Measurements from ENCODE around the gene SPINK9.
A peak's percentile ranks its signal among the peaks of the same experiment; 100 is the strongest.

SPINK9 gene

DNA sequence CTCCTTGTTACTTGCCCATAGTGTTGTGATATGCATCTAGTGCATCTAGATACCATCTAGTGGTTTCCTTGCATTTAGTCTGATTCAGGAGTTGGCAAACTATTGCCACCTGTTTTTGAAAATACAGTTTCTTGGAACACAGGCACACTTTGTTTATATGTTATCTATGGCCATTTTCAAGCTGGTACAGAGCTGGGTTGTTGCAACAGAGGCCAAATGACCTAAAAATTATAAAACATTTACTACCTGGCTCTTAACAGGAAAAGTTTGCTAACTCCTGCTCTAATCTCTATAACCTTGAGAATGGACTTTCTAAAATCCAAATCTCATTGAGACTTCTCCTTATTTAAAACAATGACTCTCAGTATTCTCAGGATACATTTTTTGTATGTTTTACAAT lies 29.0 kb downstream of the SPINK9 start:
- DNase-seq (ENCODE audit: low read depth in 1 of 2, low spot score in 1 of 2), result no peak

DNA sequence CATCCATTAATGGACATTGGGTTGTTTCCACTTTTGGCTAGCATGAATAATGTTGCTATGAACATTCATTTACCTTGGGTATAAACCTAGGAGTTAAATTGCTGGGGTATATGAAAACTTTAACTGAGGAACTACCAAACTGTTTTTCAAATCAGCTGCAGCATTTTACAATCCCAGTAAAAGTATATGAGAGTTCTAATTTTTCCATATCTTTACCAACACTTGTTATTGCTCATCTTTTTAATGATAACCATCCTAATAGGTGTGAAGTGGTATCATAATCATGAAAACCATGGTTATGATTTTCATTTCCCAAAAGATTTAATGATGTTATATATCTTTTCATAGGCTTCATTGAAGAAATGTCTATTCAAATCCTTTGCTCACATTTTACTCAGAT lies 32.9 kb downstream of the SPINK9 start:
- no peak for DNase-seq (ENCODE audit: low read depth in 1 of 2, low spot score in 1 of 2)

DNA sequence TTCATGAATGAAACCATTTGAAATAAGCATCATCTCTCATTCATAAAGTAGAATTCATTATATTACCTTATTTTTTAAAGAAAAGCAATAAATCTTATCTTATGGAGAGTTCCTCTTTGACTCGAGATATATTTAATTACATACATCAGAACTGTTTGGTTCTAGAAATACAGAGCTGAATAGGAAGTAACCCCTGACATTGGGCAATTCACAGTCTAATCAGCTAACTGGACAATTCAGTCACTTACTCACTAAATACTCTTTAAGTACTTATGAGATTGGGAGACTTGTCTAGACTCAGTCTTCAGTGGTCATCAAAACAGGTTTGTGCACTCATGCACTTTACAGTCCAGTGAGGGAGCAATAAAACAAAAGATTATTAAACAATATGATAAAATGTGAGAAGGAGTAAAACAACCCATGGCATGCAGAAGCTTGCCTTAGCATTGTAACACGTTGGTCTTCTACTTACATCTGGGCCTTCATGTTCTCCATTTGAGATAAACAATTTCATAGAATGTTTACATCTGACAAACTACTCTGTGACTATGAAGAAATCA lies 36.9 kb downstream of the SPINK9 start:
- no peak for DNase-seq (ENCODE audit: low read depth in 1 of 2, low spot score in 1 of 2)

DNA sequence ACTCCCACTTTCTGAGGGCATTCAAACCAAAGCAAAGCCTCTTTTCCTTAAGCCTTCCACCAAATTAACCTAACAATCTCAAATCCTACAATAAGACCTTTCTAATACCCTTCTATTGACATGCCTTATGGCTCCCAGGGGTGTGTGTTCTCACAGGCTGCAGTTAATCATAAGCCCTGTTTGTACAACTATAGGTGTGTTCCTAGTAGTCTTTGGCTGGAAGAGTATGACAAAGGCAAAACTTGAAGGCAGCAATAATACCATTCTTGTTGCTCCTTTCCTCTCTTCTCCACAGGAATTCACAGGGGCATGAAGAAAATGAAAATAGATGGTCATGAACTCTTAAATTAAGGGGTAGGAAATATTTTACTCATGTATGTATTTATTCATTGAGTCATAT lies 37.5 kb downstream of the SPINK9 start:
- no peak for DNase-seq (ENCODE audit: low read depth in 1 of 2, low spot score in 1 of 2)

DNA sequence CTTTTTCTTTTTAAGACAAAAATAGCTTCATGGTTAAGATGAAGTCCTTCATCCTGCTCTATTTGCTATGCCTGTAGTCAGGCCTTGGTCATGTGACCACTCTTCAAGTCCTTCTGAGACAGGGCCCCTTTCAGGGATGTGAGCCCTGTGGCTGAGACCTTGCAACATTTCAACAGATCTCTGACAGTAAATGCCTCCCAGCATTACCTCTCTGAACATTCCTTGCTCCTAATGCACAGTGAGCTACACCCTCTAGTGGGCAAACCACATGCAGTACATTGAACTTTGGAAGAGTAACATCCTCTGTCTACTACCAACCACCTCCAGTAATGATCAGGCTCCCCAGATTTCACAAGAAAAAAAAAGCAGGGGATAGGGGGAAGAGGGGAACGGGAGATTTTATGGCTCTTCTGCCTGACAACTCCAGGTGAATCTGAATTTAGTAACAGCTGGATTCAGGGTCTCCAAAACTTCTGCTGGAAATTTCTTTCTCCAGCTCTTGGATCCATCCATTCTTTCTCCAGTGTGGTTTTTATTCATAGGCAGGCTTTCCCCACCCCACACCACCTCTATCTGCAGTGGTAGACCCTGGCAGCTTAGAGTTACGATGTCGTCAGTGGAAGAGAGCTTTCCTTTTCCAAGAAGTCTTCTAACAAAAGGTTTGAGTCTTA lies 39.5 kb downstream of the SPINK9 start:
- DNase-seq (ENCODE audit: low read depth in 1 of 2, low spot score in 1 of 2), result no peak

DNA sequence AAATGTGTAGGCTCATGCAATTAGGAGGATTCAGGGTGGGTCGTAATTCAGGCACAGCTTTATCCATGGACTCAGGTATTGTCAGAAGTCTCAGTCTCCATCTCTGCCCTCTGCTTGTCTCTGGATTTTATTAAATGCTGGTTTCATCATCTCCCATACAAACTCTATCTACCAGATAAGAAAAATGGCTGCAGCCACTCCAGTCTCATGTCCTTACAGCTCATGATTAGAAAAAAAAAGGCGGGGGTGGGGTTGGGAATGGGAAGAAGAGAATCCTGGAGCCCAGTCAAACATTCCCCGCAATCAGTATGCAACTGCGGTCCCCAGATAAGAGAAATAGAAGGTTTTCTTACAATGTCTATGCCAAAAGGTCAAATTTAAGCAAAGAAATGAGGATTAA lies 40.8 kb downstream of the SPINK9 start:
- DNase-seq (ENCODE audit: low read depth in 1 of 2, low spot score in 1 of 2), result no peak

DNA sequence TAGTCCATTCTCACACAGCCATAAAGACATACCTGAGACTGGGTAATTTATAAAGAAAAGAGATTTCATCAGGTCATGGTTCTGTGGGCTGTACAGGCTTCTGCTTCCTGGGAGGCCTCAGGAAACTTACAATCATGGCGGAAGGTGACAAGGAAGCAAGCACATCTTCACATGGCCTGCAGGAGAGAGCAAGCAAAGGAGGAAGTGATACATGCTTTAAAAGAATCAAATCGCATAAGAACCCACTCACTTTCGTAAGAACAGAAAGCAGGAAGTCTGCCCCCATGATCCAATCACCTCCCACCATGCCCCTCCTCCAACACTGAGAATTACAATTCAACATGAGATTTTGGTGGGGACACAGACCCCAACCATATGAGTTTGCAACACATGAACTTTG lies 43.3 kb downstream of the SPINK9 start:
- DNase-seq (ENCODE audit: low read depth in 1 of 2, low spot score in 1 of 2), result no peak

DNA sequence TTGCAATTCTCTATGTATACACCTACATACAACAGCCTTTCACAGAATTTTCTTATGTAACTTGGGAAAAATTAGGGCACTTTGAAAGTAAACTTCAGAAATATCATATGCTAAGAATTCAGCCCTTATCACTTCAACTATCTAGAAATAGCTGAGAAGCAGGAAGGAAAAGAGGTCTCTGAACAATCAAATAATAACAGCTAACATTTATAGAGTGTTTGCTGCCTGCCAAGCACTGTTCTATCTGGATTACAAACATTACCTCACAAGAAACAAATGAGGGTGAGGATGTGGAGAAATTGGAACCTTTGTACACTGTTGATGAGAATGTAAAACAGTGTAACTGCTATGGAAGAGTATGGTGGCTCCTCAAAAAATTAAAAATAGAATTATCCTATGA lies 44.0 kb downstream of the SPINK9 start:
- no peak for DNase-seq (ENCODE audit: low read depth in 1 of 2, low spot score in 1 of 2)

DNA sequence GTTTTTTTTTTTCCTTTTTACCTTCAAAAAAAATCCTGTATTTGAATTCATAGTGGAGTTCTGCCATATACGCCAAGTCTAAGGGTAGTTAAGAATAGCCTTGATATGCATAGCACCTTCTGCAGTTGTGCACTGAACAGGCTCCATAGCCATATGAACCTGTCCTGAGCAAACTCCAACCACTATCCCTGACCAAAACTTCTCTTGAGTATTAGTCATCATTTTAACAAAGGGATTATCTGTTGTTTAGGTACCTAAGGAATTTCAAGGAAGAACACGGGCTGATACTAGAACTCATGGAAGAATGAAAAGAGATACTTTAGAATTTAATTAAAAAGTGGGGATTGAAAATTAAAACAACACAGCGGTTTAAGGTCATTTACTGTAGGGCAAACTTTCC lies 46.5 kb downstream of the SPINK9 start:
- no peak for DNase-seq (ENCODE audit: low read depth in 1 of 2, low spot score in 1 of 2)

DNA sequence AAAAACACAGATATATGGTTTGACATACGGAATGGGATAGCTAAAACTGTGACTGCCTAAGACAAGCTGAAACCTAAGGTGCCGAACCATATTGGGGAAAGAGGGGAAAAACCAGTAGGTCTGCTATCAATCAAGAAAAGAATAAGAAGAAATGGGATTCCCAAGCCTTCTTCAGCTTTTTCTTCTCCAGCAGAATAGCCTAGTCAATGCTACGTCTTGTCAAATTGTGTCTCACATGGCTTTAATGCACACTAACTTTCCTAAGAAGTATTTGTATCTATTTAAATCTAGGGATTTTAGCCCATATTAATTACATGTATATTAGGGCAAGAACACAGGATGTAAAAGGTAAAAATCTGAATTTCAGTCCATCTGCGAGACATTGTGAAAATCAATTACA lies 47.6 kb downstream of the SPINK9 start:
- no peak for DNase-seq (ENCODE audit: low read depth in 1 of 2, low spot score in 1 of 2)

DNA sequence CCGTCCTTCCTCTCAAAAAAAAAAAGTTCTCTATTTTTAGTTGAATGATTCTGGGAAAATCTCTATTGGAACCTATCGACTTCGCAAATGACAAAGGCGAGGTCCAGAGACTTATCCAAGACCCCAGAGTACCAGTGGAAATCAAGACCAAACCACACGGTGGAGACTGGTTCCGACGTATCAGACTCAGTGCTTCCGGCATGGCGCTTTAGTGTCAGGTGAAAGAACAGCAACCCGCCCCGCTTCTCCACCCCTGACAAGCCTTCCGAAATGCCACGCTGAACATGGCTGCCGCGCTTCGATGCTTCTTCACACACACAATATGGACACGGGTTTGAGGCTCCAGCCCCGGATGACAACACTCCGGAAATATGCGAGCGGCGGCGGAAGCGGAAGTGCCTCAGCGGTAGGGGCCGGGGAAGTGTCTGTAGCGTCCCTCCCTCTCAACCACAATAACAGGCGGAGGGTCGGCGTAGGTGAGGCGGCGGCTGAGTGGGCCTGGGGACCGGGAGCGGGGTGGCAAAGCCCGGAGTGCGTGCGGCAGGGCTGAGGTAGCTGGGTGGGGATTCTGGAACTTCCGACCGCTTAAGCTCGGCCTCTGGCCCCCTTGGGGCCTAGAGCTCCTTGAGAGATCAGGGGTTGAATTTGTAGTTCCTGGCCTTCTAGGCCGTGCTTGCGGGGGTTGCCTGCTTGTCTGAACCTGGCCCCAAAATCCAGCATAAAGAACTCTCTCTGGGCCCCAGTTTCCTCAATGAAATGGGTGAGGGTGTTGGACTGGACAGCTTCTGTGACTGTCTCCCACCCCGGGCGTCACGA lies 48.4 kb downstream of the SPINK9 start, which contains the start of gene FBXO38:
Gene FBXO38, plus strand, starts transcription at position 395 of the 816 bp plus-strand sequence. CDS start 10,819 bp downstream, outside the sequence.
- DNase-seq (ENCODE audit: low read depth in 1 of 2, low spot score in 1 of 2), result peak; percentile 93 to 95

DNA sequence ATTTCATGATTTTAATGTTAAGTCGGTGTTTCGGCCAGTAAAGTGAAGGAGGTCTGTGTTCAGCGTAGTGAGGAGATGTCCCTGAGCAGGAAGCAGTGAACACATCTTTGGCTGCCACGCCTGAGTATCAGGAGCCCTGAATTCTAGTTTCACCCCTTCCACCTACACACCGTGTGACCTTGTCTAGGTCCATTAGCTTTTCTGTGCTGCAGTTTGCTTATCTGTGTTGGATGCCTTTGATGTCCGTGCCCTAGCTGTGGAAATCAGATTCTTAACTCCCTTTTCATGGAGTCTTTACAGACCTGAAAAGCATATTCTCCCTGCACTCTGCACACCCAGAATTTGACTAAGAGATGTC lies 49.0 kb downstream of the SPINK9 start:
- peak in 1 of 2 donors; percentile 0 for DNase-seq (ENCODE audit: low read depth in 1 of 2, low spot score in 1 of 2)

DNA sequence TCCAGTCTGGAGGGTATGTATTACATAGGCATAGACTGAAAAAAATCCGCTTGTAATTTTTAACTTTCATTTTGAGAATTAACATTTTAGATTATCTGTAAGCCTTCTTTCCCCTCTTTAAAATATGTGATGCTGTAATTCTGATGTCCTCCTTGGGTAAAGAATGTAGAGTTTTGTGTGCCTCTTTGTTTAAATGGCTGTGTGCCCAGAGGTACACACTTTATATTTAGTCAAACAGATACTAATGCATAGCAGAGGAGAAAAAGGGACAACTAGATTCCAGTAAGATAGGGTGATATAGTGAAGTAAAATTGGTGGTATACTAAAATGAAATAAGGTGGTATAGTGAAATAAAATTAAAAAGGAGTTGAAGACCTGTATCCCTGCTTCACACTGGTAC lies 49.7 kb downstream of the SPINK9 start:
- DNase-seq (ENCODE audit: low read depth in 1 of 2, low spot score in 1 of 2), result no peak

DNA sequence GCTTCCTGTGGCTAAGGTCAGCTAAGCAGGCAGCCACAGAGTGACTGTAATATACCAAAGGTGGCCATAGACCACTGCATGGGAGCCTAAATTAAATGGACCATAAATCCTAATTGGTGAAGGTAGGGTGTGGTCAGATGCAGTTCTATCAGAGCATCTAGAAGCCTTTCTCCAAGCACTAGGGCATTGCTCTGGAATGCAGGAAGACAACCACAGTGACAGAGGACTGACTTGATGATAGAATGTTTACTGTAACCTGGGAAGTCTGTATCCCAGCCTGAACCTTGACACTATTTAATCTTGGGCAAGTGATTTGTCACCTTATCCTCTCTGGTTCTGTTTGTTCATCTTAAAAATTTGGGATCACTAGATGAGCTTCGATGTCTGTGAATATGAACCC lies 50.7 kb downstream of the SPINK9 start:
- no peak for DNase-seq (ENCODE audit: low read depth in 1 of 2, low spot score in 1 of 2)

DNA sequence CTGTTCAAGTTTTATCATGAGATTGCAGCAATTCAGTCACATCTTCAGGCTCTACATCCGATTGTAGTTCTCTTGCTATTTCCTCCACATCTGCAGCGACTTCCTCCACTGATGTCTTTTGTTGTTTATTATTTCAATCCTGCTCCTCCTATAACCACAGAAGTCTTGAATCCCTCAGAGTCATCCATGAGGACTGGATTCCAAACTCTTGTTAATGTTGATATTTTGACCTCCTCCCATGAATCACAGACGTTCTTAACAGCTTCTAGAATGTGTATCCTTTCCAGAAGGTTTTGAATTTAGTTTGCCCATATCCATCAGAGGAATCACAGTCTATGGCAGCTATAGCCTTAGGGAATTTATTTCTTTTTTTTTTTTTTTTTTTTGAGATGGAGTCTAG lies 52.0 kb downstream of the SPINK9 start:
- no peak for DNase-seq (ENCODE audit: low read depth in 1 of 2, low spot score in 1 of 2)

DNA sequence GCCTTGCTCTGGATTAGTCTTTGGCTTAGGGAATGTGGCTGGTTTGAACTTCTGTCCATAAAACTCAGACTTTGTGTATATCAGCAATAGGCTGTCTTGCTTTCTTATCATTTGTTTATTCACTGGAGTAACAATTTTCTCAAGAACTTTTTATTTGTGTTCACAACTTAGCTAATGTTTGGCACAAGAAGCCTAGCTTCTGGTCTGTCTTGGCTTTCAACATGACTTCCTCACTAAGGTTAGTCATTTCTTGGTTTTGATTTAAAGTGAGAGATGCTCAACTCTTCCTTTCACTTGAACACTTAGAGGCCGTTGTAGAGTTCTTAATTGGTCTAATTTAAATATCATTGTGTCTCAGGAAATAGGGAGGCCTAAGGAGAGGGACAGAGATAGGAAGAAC lies 53.3 kb downstream of the SPINK9 start:
- no peak for DNase-seq (ENCODE audit: low read depth in 1 of 2, low spot score in 1 of 2)

Data from activated T-helper 1 cell treated with anti-CD3 and anti-CD28 coated beads, Interleukin-2, amount 50 U/mL, for 16 hours (primary cell).